Endodermal cell (in vitro differentiated cells): ENCODE results near the gene PARN. TPM values are rescaled to one million over a fixed set of nuclear protein-coding genes. Genes with fewer than 3 reads are reported as not detected.

Experiments used
- DNase-seq: peaks from one replicate; pipeline ENCODE4 v3.0.0-alpha.2; 2017
- H3K27ac ChIP-seq: 2 replicates; pipeline ENCODE4 v1.5.1; 2013; ENCODE audit warnings: mild to moderate bottlenecking, low read depth, low read length, moderate library complexity
- H3K27me3 ChIP-seq: 2 replicates; pipeline ENCODE4 v1.6.1; 2013; ENCODE audit warnings: mild to moderate bottlenecking, low read length, moderate library complexity; ENCODE audit not compliant: insufficient read depth, control insufficient read depth, poor library complexity, severe bottlenecking
- H3K36me3 ChIP-seq: 2 replicates; pipeline ENCODE4 v1.7.0; 2013; ENCODE audit warnings: mild to moderate bottlenecking, low read length, moderate library complexity; ENCODE audit not compliant: control insufficient read depth, insufficient read depth
- H3K4me1 ChIP-seq: one replicate; pipeline ENCODE4 v1.7.0; 2013; ENCODE audit warnings: low read length; ENCODE audit not compliant: control insufficient read depth, insufficient read depth
- H3K4me3 ChIP-seq: 2 replicates; pipeline ENCODE4 v1.5.1; 2013; ENCODE audit warnings: mild to moderate bottlenecking, low read length, moderate library complexity
- H3K9ac ChIP-seq: 2 replicates; pipeline ENCODE4 v1.6.1; 2013; ENCODE audit warnings: mild to moderate bottlenecking, low read length, moderate library complexity; ENCODE audit not compliant: poor library complexity, severe bottlenecking; ENCODE audit errors: extremely low read depth
- H3K9me3 ChIP-seq: 2 replicates; pipeline ENCODE4 v1.6.1; 2013; ENCODE audit warnings: mild to moderate bottlenecking, low read length, moderate library complexity; ENCODE audit not compliant: control insufficient read depth
- H3K27ac Mint-ChIP-seq: 2 replicates; pipeline ENCODE4 v1.8.0; 2020; ENCODE audit warnings: mixed read lengths
- H3K27me3 Mint-ChIP-seq: 2 replicates; pipeline ENCODE4 v1.8.0; 2021; ENCODE audit warnings: mild to moderate bottlenecking, mixed read lengths; ENCODE audit not compliant: insufficient read depth
- H3K36me3 Mint-ChIP-seq: 2 replicates; pipeline ENCODE4 v1.8.0; 2020; ENCODE audit warnings: low read depth, mixed read lengths
- H3K4me1 Mint-ChIP-seq: 2 replicates; pipeline ENCODE4 v1.8.0; 2020; ENCODE audit warnings: mixed read lengths
- H3K4me3 Mint-ChIP-seq: 2 replicates; pipeline ENCODE4 v1.8.0; 2020; ENCODE audit warnings: mild to moderate bottlenecking, moderate library complexity, mixed read lengths
- H3K9me3 Mint-ChIP-seq: 2 replicates; pipeline ENCODE4 v1.8.0; 2020; ENCODE audit warnings: mild to moderate bottlenecking, mixed read lengths
- CTCF ChIP-seq: fragments of 200-600 bp; sonication (generic); conservative IDR thresholded peaks from 2 replicates; pipeline ENCODE4 v1.5.0; 2021; ENCODE audit warnings: antibody characterized with exemption, mild to moderate bottlenecking
- WGBS, 2 experiments: methylation state at CpG; one replicate each; pipeline versions ENCODE4 v1.1.5 to v1.1.7; 2013; ENCODE audit warnings: missing lambda C conversion rate in 2 of 2, mixed read lengths in 1 of 2; ENCODE audit not compliant: insufficient coverage in 1 of 2, insufficient read length in 1 of 2; 5-methylcytosine and 5-hydroxymethylcytosine counted together
- total RNA-seq, 2 donors: library from RNA; stranded (reverse); fragmentation: NEBNext Ultra II Directional in 1 of 2; extraction: Animal tissue kit (Norgen Biotek cat#: 25700) in 1 of 2; gene quantifications; 2 replicates in 1 of 2; 3 replicates in 1 of 2; pipeline ENCODE4 v1.2.1, GENCODE V29; 2021

Gene PARN
- total RNA-seq, 2 donors from 2014 or later = 43.7 to 45.7 TPM

GRCh38 chr16:14449334-14449733 is 180.7 kb downstream of the PARN start:
- H3K4me1 Mint-ChIP-seq = peaks cover 18% of the 10 kb centered on the region
- 99% methylated on average over 4 of the region's 4 CpGs; no CpG with 5 or more reads in 1 of the 2 experiments for WGBS, 2 experiments
- TF ChIP-seq CTCF = no peak

GRCh38 chr16:14448879-14449278 is 181.2 kb downstream of the PARN start:
- WGBS, 2 experiments = 91 to 96% methylated on average over 4 to 5 of the region's 5 CpGs
- Mint-ChIP-seq H3K36me3 (peaks cover 3% of the 10 kb centered on the region), H3K27me3 (no peaks in the 10 kb centered on the region), H3K4me3 (no peak overlapping the region), H3K27ac (no peak overlapping the region), H3K4me1 (peaks cover 21% of the 10 kb centered on the region), H3K9me3 (no peaks in the 10 kb centered on the region)
- H3K27ac ChIP-seq = no peak overlapping the region
- H3K4me1 ChIP-seq = no peaks in the 10 kb centered on the region
- no peak overlapping the region for H3K4me3 ChIP-seq
- H3K36me3 ChIP-seq = peaks cover 11% of the 10 kb centered on the region
- TF ChIP-seq CTCF = no peak
- H3K9ac ChIP-seq = no peak overlapping the region
- no peak for DNase-seq
- H3K9me3 ChIP-seq = no peaks in the 10 kb centered on the region
- no peaks in the 10 kb centered on the region for H3K27me3 ChIP-seq

More at GRCh38 chr16:14449334-14449733, 180.7 kb downstream of the PARN start:
- no peaks in the 10 kb centered on the region for H3K9me3 ChIP-seq
- Mint-ChIP-seq H3K4me3 (no peak overlapping the region), H3K9me3 (no peaks in the 10 kb centered on the region), H3K36me3 (peaks cover 3% of the 10 kb centered on the region), H3K27me3 (no peaks in the 10 kb centered on the region), H3K27ac (no peak overlapping the region)
- no peak for DNase-seq
- H3K36me3 ChIP-seq = peaks cover 11% of the 10 kb centered on the region
- H3K4me3 ChIP-seq = no peak overlapping the region
- no peaks in the 10 kb centered on the region for H3K4me1 ChIP-seq
- no peak overlapping the region for H3K27ac ChIP-seq
- no peak overlapping the region for H3K9ac ChIP-seq
- H3K27me3 ChIP-seq = no peaks in the 10 kb centered on the region

- no peaks in the 10 kb centered on the region for H3K27me3 ChIP-seq
- 80 to 94% methylated on average over 1 to 5 of the region's 5 CpGs for WGBS, 2 experiments
- no peaks in the 10 kb centered on the region for H3K4me1 ChIP-seq
- peaks cover 26% of the 10 kb centered on the region for H3K4me1 Mint-ChIP-seq
- peaks cover 7% of the 10 kb centered on the region for H3K36me3 Mint-ChIP-seq
- no peak overlapping the region for H3K27ac ChIP-seq
- H3K4me3 Mint-ChIP-seq = no peak overlapping the region
- no peaks in the 10 kb centered on the region for H3K9me3 Mint-ChIP-seq
- DNase-seq = no peak
- H3K36me3 ChIP-seq = peaks cover 11% of the 10 kb centered on the region
- no peak overlapping the region for H3K9ac ChIP-seq
- H3K27me3 Mint-ChIP-seq = no peaks in the 10 kb centered on the region
- H3K27ac Mint-ChIP-seq = no peak overlapping the region
- no peak overlapping the region for H3K4me3 ChIP-seq
- TF ChIP-seq CTCF = no peak
- H3K9me3 ChIP-seq = no peaks in the 10 kb centered on the region
Observed at GRCh38 chr16:14447783-14448182, 182.3 kb downstream of the PARN start.
